GM10248 (cell line): Measurements from ENCODE around the gene CRYBA4.

Experiments used
- CTCF ChIA-PET: fragments of 300-600 bp; sonication (Branson Sonifier 250); formaldehyde crosslinking; extraction: SDS; loops from one replicate; lab custom pipeline; 2021; ENCODE audit warnings: antibody characterized with exemption; lab: Yijun Ruan, JAX
- POLR2A ChIA-PET: fragments of 350-650 bp; sonication (Branson Sonifier 250); formaldehyde crosslinking; extraction: SDS; loops from one replicate; lab custom pipeline; 2020; ENCODE audit warnings: antibody characterized with exemption; lab: Yijun Ruan, JAX
- DNase-seq: peaks from one replicate; pipeline ENCODE4 v3.0.0; 2012; ENCODE audit errors: extremely low spot score
- CTCF ChIP-seq: IDR thresholded peaks from 2 replicates; pipeline ENCODE4 v1.5.1; 2012; ENCODE audit warnings: mild to moderate bottlenecking, low read depth; ENCODE audit errors: extremely low read depth, missing control alignments, control extremely low read depth

Gene CRYBA4

DNA sequence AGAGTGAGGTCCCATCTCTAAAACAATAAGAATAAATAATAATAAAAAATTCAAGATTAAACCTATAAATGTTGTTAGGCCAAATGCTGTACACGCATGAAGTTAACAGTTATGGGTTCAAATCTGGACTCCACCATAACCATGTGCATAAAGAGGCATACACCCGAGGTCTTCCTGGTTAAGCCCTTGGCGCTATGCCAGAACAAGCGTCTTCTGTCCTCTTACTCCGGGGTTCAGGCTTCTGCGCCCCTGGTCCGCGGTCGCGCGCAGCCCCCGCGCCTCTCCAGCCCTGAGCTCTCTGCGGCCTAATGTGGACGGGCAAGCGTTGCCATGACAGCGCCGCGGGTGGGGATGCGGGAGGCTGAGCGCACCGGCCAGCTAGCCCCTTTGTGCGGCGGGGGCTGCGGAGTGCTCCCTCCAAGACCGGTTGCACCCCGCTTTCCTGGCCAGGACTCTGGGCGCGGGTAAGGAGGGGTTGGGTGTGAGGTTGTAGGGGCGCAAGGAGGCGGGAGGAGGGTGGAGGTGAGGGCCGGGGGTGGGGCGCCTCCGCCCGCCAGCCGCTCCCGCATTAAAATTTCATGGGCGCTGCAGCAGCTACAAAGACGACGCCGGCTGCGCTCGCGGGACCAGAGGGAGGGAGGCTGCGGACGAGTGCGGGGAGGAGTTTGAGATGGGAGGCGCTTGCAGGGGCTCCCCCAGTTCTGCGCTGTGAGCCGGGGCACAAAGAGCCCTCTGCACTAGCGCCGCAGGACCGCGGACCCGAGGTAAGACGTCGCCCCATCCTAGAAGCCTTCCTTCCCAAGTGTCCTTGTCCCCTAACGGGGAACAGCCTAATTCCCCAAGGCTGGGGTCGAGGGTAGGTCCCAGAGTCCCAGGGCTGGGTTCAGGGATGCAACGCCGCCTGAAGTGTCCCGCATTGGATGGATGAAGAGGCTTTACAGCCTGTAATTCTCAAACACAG, 35.4 kb downstream of the CRYBA4 start, which contains the start of gene MIAT:
MIAT (plus strand) TSS at position 698 of the 961 bp plus-strand sequence.
- CTCF ChIA-PET, result interaction anchor here (0.6 to 2.3 kb wide), 5 partner anchors 8 to 292 kb away, joined by 3 to 8 read pairs (median 4); no protein-coding TSS in a partner anchor
- POLR2A ChIA-PET, result no interaction called here
- DNase-seq, result peak; percentile 80

GRCh38 chr22:26658161-26658560, 36.4 kb downstream of the CRYBA4 start:
- no peak for DNase-seq

More for the DNA sequence above, 35.4 kb downstream of the CRYBA4 start, which contains the start of gene MIAT:
- TF ChIP-seq CTCF, result no peak

DNA sequence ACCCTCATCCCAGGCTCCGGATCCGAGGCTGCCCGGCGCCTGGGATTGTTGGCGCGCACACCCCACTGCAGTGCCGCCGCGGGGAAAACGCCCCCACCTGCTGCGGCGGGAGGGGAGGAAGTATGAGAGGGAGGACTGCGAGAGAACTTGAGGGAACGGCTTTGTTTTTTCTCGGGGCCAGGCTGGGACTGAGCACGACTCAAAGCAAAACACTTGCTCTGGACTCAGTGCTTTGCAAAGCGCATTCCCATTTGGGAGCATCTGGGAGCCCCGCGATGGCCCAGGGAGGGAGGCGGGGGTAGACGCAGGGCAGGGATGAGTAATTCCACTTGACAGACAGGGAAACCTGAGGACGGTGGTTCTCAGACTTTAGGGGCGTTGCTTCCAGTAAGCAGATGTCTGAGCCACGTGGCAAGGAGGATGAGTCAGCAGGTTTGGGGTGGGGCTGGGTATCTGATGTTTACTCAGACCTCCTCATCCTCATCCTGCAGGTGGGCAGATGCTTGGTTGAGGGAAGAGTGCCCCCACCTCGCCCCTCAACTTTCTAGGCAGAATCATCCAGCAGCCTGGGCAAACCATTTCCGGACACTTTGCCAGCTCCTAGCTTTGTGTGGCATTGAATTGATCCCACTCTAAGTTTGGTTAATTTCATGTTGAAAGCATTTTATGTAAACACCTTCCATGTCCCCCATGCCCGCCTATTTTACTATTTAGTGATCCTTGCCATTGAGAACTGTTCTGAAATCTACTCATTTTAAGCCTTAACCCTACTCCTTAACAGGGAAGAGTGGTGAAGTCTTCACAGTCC, 37.1 kb downstream of the CRYBA4 start:
- TF ChIP-seq CTCF, result no peak
- DNase-seq, result peak; percentile 77
- CTCF ChIA-PET, result interaction anchor here (0.8 kb wide), 1 partner anchor 36 kb away, joined by 3 read pairs; no protein-coding TSS in a partner anchor

More at GRCh38 chr22:26658161-26658560, 36.4 kb downstream of the CRYBA4 start:
- no peak for TF ChIP-seq CTCF
- ChIA-PET POLR2A (no interaction called here), CTCF (interaction anchor here (1.4 kb wide), 1 partner anchor 23 kb away, joined by 4 read pairs; no protein-coding TSS in a partner anchor)

DNA sequence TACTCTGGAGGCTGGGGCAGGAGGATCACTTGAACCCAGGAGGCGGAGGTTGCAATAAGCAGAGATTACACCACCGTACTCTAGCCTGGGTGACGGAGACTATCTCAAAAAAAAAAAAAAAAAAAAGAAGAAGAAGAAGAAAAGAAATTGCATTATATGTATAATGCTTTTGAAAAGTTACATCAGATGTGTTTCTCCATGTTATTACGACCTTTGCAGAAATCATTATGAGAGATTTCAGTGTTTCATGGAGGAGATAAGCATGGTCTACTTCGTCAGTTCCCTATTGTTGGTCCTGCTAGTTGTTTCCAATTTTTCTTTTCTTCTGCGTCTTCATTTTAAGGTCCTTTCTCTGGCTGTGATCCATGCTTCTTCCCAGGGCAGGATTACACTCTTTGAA, 38.6 kb downstream of the CRYBA4 start:
- DNase-seq, result no peak
- POLR2A ChIA-PET, result no interaction called here
- no peak for TF ChIP-seq CTCF
- CTCF ChIA-PET, result interaction anchor here (0.9 to 1.3 kb wide), 4 partner anchors 9 to 169 kb away, joined by 3 read pairs; no protein-coding TSS in a partner anchor

More for the DNA sequence above, 37.1 kb downstream of the CRYBA4 start:
- POLR2A ChIA-PET, result no interaction called here

DNA sequence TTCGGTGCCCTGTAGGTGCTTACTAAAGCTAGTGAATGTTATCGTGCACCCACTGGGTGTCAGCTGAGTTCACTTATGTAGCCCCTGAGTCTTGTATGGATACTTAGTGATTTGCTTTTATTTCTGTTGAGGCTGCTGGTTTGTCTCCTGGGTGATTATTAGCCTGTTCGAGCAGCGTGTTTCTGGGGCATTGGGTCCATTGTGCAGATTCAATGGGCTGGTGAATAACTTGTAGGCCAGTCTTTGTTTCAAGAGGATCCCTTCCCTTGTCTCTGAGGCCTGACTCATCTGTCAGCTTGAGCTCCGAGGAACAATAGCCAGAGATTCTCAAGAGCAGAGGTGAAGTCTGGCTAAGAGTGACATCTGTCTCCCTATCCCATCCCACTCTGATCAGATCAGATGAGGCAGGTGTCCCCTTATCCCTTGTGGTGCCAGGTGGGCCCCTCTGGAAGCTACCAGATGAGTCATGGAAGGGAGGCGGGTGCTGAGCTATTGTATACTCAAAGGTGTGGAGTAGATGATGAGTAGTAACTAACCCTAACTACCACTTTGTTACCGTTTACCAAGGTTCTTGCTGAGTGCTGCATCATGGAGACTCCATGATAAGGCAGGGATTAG, 39.3 kb downstream of the CRYBA4 start:
- ChIA-PET POLR2A (interaction anchor here (0.6 kb wide), 1 partner anchor 159 kb away, joined by 5 read pairs; no protein-coding TSS in a partner anchor), CTCF (interaction anchor here (0.9 to 1.3 kb wide), 3 partner anchors 9 to 170 kb away, joined by 3 read pairs; no protein-coding TSS in a partner anchor)
- no peak for DNase-seq
- TF ChIP-seq CTCF, result no peak
